Caco-2 (cell line): ENCODE results near the gene DENND1A. TPM values are rescaled to one million over a fixed set of nuclear protein-coding genes. Genes with fewer than 3 reads are reported as not detected.

Source experiments
- BruUV-seq: library from RNA; stranded (reverse); fragments of 400-500 nt; replicated peaks from 2 replicates; lab custom pipeline; 2021; lab: Mats Ljungman, UMichigan
- CTCF ChIA-PET: fragments of 300-600 bp; sonication (Branson Sonifier 250); formaldehyde crosslinking; loops from one replicate; lab custom pipeline; 2022; ENCODE audit warnings: antibody characterized with exemption; lab: Charles Lee
- POLR2A ChIA-PET: fragments of 300-600 bp; sonication (Branson Sonifier 250); formaldehyde crosslinking; loops from one replicate; lab custom pipeline; 2022; ENCODE audit warnings: antibody characterized with exemption; lab: Charles Lee
- DNase-seq, 2 experiments: peaks; one replicate each; pipeline versions ENCODE4 v3.0.0 to v3.0.0-alpha.2; 2020 to 2022
- H3K27me3 ChIP-seq: replicated peaks from 2 replicates; pipeline ENCODE4 v1.6.0; 2011; ENCODE audit warnings: low read length; ENCODE audit not compliant: control insufficient read depth, insufficient read depth
- H3K36me3 ChIP-seq: 2 replicates; pipeline ENCODE4 v1.5.1; 2011; ENCODE audit warnings: low read length; ENCODE audit not compliant: control insufficient read depth, insufficient read depth
- H3K4me1 ChIP-seq: fragments of 250-450 bp; sonication (Bioruptor Pico); 2 replicates; pipeline ENCODE4 v1.5.1; 2020; ENCODE audit warnings: mild to moderate bottlenecking
- H3K4me3 ChIP-seq: 2 replicates; pipeline ENCODE4 v1.5.1; 2011; ENCODE audit warnings: low read depth, mild to moderate bottlenecking, control low read depth, low read length
- H3K9me3 ChIP-seq: fragments of 250-450 bp; sonication (Bioruptor Pico); 2 replicates; pipeline ENCODE4 v1.5.1; 2020; ENCODE audit warnings: mild to moderate bottlenecking, moderate library complexity
- H3K27ac Mint-ChIP-seq: one replicate; pipeline ENCODE4 v1.8.0; 2022; ENCODE audit warnings: mixed read lengths; ENCODE audit not compliant: unreplicated experiment
- H3K27me3 Mint-ChIP-seq: one replicate; pipeline ENCODE4 v1.8.0; 2022; ENCODE audit warnings: mixed read lengths; ENCODE audit not compliant: insufficient read depth, unreplicated experiment
- H3K36me3 Mint-ChIP-seq: one replicate; pipeline ENCODE4 v1.8.0; 2022; ENCODE audit warnings: mild to moderate bottlenecking, mixed read lengths; ENCODE audit not compliant: insufficient read depth, unreplicated experiment
- H3K4me1 Mint-ChIP-seq: one replicate; pipeline ENCODE4 v1.8.0; 2022; ENCODE audit warnings: low read depth, mixed read lengths; ENCODE audit not compliant: unreplicated experiment
- H3K4me3 Mint-ChIP-seq: one replicate; pipeline ENCODE4 v1.8.0; 2022; ENCODE audit warnings: mild to moderate bottlenecking, moderate library complexity, mixed read lengths; ENCODE audit not compliant: unreplicated experiment
- H3K9me3 Mint-ChIP-seq: one replicate; pipeline ENCODE4 v1.8.0; 2022; ENCODE audit warnings: mixed read lengths; ENCODE audit not compliant: unreplicated experiment
- intact Hi-C: fragments of 100-400 bp; cut with micrococcal nuclease; formaldehyde crosslinking; loops from one replicate; pipeline ENCODE4 v1.10.0; 2022; ENCODE audit not compliant: unreplicated experiment
- total RNA-seq: library from RNA; stranded (reverse); gene quantifications from 2 replicates; pipeline ENCODE4 v1.2.3, GENCODE V29; 2022
- TF ChIP-seq, protein P1 (sequence below), 2 experiments: fragments of 200-600 bp in 1 of 2; IDR thresholded peaks; 1 replicate in 1 of 2; 2 replicates in 1 of 2; pipeline versions ENCODE4 v1.5.1 to v1.8.0; 2011 to 2022; ENCODE audit warnings: antibody characterized with exemption in 1 of 2, control low read depth in 1 of 2, inconsistent platforms in 1 of 2, low read depth in 1 of 2, low read length in 1 of 2, mild to moderate bottlenecking in 1 of 2, moderate library complexity in 1 of 2; ENCODE audit not compliant: insufficient read depth in 1 of 2, severe bottlenecking in 1 of 2, unreplicated experiment in 1 of 2

The DENND1A gene
- total RNA-seq, 1 experiment from 2014 or later = 41.6 TPM

DNA sequence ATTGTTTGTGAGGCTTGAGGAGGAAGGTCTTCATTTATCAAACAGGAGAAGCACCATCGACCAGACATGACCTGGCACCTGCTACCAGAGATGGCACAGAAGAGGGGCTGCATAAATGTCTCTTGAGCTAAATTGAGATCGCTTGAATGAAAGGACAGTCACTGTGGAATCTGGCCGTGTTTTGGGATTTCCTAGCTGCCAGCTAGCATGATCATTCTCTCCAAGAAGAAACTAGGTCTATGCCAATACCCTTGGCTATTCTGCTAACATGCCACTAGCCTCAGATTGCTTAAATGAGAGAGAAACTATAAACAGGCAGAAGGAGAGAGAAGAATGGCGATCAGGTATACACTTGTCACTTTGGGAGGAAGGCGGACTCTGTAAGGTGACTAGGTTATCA, 324.6 kb downstream of the DENND1A start:
- H3K4me3 ChIP-seq = no peak overlapping the region
- Mint-ChIP-seq H3K9me3 (no peaks in the 10 kb centered on the region), H3K27me3 (no peaks in the 10 kb centered on the region), H3K36me3 (peaks cover 11% of the 10 kb centered on the region), H3K27ac (no peak overlapping the region), H3K4me1 (no peaks in the 10 kb centered on the region), H3K4me3 (no peak overlapping the region)
- H3K36me3 ChIP-seq = no peaks in the 10 kb centered on the region
- CTCF ChIA-PET = no interaction called here
- no peak for DNase-seq
- no peaks in the 10 kb centered on the region for H3K9me3 ChIP-seq
- intact Hi-C loops = no loop called here
- H3K27me3 ChIP-seq = no peaks in the 10 kb centered on the region
- TF ChIP-seq, protein P1, sequence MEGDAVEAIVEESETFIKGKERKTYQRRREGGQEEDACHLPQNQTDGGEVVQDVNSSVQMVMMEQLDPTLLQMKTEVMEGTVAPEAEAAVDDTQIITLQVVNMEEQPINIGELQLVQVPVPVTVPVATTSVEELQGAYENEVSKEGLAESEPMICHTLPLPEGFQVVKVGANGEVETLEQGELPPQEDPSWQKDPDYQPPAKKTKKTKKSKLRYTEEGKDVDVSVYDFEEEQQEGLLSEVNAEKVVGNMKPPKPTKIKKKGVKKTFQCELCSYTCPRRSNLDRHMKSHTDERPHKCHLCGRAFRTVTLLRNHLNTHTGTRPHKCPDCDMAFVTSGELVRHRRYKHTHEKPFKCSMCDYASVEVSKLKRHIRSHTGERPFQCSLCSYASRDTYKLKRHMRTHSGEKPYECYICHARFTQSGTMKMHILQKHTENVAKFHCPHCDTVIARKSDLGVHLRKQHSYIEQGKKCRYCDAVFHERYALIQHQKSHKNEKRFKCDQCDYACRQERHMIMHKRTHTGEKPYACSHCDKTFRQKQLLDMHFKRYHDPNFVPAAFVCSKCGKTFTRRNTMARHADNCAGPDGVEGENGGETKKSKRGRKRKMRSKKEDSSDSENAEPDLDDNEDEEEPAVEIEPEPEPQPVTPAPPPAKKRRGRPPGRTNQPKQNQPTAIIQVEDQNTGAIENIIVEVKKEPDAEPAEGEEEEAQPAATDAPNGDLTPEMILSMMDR (IDR thresholded peaks at IDR 0.05; ENCODE audit: insufficient read depth in 1 of 2, low read depth in 1 of 2, low read length in 1 of 2, severe bottlenecking in 1 of 2, unreplicated experiment in 1 of 2) = no peak
- no peaks in the 10 kb centered on the region for H3K4me1 ChIP-seq
- BruUV-seq = no TSS peak
- POLR2A ChIA-PET = no interaction called here

DNA sequence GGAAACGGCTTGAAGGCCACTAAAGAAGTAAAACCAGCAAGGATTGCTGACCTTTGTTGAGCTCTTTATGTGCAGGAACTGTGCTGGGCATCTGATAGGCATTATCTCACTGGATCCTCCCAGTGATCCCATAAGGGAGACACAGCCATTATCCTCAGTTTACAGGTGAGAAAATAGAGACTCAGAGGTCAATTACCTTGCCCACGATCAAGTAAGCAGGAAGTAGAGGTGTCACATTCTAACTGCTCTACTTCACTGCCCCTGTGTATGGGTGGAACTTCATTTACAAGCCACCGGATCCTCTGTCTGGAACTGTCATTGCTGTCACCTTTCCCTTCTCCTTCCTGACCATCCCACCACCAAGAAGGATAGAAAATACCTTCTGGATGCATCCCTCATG, 325.1 kb downstream of the DENND1A start:
- H3K4me1 ChIP-seq = no peaks in the 10 kb centered on the region
- DNase-seq = no peak
- TF ChIP-seq, protein P1 (IDR thresholded peaks at IDR 0.05; ENCODE audit: insufficient read depth in 1 of 2, low read depth in 1 of 2, low read length in 1 of 2, severe bottlenecking in 1 of 2, unreplicated experiment in 1 of 2) = no peak
- peaks cover 11% of the 10 kb centered on the region for H3K36me3 Mint-ChIP-seq
- H3K27me3 ChIP-seq = no peaks in the 10 kb centered on the region
- H3K4me1 Mint-ChIP-seq = no peaks in the 10 kb centered on the region
- intact Hi-C loops = no loop called here
- H3K27ac Mint-ChIP-seq = no peak overlapping the region
- H3K4me3 ChIP-seq = no peak overlapping the region
- no peaks in the 10 kb centered on the region for H3K36me3 ChIP-seq
- H3K27me3 Mint-ChIP-seq = no peaks in the 10 kb centered on the region
- no peaks in the 10 kb centered on the region for H3K9me3 Mint-ChIP-seq
- H3K4me3 Mint-ChIP-seq = no peak overlapping the region
- POLR2A ChIA-PET = no interaction called here
- no peaks in the 10 kb centered on the region for H3K9me3 ChIP-seq
- CTCF ChIA-PET = no interaction called here
- no TSS peak for BruUV-seq

DNA sequence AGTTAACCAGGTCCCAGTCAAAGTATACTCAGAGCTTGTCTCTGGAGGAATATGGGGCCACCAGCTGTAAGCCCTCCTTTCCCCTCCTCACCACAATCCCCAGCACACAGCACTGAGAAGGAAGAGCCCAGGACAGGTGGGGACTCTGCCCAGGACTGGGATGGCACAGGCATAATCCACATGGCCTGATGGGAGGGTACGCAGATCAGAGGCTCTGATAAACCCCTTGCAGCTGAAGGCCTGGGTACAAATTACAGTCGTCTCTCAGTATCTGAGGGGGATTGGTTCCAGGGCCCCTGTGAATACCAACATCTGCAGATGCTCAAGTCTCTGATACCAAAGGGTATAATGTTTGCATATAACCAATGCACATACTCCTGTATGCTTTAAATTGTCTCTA, 328.1 kb downstream of the DENND1A start:
- Histone ChIP-seq H3K4me1 (no peaks in the 10 kb centered on the region), H3K9me3 (no peaks in the 10 kb centered on the region), H3K27me3 (no peaks in the 10 kb centered on the region), H3K4me3 (no peak overlapping the region), H3K36me3 (no peaks in the 10 kb centered on the region)
- ChIA-PET POLR2A (interaction anchor here (0.5 kb wide), 1 partner anchor 20 kb away, joined by 3 read pairs; no protein-coding TSS in a partner anchor), CTCF (no interaction called here)
- TF ChIP-seq, protein P1 (IDR thresholded peaks at IDR 0.05; ENCODE audit: insufficient read depth in 1 of 2, low read depth in 1 of 2, low read length in 1 of 2, severe bottlenecking in 1 of 2, unreplicated experiment in 1 of 2) = no peak
- H3K4me3 Mint-ChIP-seq = no peak overlapping the region
- peaks cover 6% of the 10 kb centered on the region for H3K4me1 Mint-ChIP-seq
- no peaks in the 10 kb centered on the region for H3K27me3 Mint-ChIP-seq
- BruUV-seq = no TSS peak
- no peak for DNase-seq
- no peak overlapping the region for H3K27ac Mint-ChIP-seq
- intact Hi-C loops = no loop called here
- H3K36me3 Mint-ChIP-seq = peaks cover 7% of the 10 kb centered on the region
- no peaks in the 10 kb centered on the region for H3K9me3 Mint-ChIP-seq
